ENCODE data around the gene TCERG1L.

DNA sequence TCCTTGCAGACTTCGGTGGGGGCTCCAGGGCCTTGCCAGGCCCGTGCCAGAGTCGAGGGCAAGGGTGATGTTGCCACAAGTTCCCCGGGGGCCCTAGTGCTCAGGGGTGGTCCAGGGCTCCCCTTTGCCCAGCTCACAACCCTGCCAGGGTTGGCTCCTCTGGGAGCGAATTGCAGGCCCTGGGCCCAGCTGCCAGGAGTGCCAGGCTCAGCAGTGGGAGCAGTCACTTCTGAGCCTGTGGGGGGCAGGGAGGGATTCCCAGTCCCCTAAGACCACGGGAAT is 43.8 kb downstream of the TCERG1L start:
- TF ChIP-seq, protein P1, sequence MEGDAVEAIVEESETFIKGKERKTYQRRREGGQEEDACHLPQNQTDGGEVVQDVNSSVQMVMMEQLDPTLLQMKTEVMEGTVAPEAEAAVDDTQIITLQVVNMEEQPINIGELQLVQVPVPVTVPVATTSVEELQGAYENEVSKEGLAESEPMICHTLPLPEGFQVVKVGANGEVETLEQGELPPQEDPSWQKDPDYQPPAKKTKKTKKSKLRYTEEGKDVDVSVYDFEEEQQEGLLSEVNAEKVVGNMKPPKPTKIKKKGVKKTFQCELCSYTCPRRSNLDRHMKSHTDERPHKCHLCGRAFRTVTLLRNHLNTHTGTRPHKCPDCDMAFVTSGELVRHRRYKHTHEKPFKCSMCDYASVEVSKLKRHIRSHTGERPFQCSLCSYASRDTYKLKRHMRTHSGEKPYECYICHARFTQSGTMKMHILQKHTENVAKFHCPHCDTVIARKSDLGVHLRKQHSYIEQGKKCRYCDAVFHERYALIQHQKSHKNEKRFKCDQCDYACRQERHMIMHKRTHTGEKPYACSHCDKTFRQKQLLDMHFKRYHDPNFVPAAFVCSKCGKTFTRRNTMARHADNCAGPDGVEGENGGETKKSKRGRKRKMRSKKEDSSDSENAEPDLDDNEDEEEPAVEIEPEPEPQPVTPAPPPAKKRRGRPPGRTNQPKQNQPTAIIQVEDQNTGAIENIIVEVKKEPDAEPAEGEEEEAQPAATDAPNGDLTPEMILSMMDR (IDR thresholded peaks at IDR 0.05), result no peak
- TF ChIP-seq ZNF423 (CRISPR knock-in tag; IDR thresholded peaks at IDR 0.05) (no peak), SP1 (CRISPR knock-in tag; conservative IDR thresholded peaks at IDR 0.05) (no peak), CREM (CRISPR knock-in tag; IDR thresholded peaks at IDR 0.05) (no peak)
- TF ChIP-seq, protein P2, sequence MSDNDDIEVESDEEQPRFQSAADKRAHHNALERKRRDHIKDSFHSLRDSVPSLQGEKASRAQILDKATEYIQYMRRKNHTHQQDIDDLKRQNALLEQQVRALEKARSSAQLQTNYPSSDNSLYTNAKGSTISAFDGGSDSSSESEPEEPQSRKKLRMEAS (CRISPR knock-in tag; IDR thresholded peaks at IDR 0.05), result no peak
- TF ChIP-seq, protein P3, sequence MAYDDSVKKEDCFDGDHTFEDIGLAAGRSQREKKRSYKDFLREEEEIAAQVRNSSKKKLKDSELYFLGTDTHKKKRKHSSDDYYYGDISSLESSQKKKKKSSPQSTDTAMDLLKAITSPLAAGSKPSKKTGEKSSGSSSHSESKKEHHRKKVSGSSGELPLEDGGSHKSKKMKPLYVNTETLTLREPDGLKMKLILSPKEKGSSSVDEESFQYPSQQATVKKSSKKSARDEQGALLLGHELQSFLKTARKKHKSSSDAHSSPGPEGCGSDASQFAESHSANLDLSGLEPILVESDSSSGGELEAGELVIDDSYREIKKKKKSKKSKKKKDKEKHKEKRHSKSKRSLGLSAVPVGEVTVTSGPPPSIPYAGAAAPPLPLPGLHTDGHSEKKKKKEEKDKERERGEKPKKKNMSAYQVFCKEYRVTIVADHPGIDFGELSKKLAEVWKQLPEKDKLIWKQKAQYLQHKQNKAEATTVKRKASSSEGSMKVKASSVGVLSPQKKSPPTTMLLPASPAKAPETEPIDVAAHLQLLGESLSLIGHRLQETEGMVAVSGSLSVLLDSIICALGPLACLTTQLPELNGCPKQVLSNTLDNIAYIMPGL (CRISPR knock-in tag; IDR thresholded peaks at IDR 0.05), result no peak
- TF ChIP-seq, protein P4, sequence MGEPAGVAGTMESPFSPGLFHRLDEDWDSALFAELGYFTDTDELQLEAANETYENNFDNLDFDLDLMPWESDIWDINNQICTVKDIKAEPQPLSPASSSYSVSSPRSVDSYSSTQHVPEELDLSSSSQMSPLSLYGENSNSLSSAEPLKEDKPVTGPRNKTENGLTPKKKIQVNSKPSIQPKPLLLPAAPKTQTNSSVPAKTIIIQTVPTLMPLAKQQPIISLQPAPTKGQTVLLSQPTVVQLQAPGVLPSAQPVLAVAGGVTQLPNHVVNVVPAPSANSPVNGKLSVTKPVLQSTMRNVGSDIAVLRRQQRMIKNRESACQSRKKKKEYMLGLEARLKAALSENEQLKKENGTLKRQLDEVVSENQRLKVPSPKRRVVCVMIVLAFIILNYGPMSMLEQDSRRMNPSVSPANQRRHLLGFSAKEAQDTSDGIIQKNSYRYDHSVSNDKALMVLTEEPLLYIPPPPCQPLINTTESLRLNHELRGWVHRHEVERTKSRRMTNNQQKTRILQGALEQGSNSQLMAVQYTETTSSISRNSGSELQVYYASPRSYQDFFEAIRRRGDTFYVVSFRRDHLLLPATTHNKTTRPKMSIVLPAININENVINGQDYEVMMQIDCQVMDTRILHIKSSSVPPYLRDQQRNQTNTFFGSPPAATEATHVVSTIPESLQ (CRISPR knock-in tag; IDR thresholded peaks at IDR 0.05), result no peak

All from WTC11 (cell line).